H1 (cell line): ENCODE data around the gene SS18. TPM values are rescaled to one million over a fixed set of nuclear protein-coding genes. Genes with fewer than 3 reads are reported as not detected.

Experiments
- CTCF ChIA-PET: fragments of 300-600 bp; sonication (Branson Sonifier 250); formaldehyde crosslinking; loops from one replicate; lab custom pipeline; 2021; ENCODE audit not compliant: partially characterized antibody; lab: Charles Lee
- POLR2A ChIA-PET: fragments of 300-600 bp; sonication (Branson Sonifier 250); formaldehyde crosslinking; loops from one replicate; lab custom pipeline; 2021; ENCODE audit warnings: inconsistent platforms; ENCODE audit not compliant: partially characterized antibody; lab: Charles Lee
- DNase-seq, 2 experiments: peaks; one replicate each; pipeline versions ENCODE4 v3.0.0 to v3.0.0-alpha.2; 2010 to 2022; ENCODE audit warnings: low spot score in 2 of 2, low read depth in 1 of 2, mixed read lengths in 1 of 2
- FAIRE-seq: peaks from 2 replicates; lab custom pipeline; 2011; peaks lifted over from hg19 to GRCh38; lab: Jason Lieb, UNC
- H2AFZ ChIP-seq: 2 replicates; pipeline ENCODE4 v1.8.1; 2012; ENCODE audit warnings: low read length, inconsistent platforms
- H2AK5ac ChIP-seq: 2 replicates; pipeline ENCODE4 v1.6.1; 2013; ENCODE audit warnings: low read depth, low read length
- H2BK120ac ChIP-seq: replicated peaks from 2 replicates; pipeline ENCODE3; 2013; ENCODE audit warnings: low read depth, low read length, inconsistent platforms
- H2BK12ac ChIP-seq: 2 replicates; pipeline ENCODE4 v1.6.1; 2013; ENCODE audit warnings: low read depth, low read length
- H2BK15ac ChIP-seq: 2 replicates; pipeline ENCODE4 v1.6.1; 2013; ENCODE audit warnings: low read length
- H2BK20ac ChIP-seq: 2 replicates; pipeline ENCODE4 v1.6.1; 2013; ENCODE audit warnings: low read length
- H2BK5ac ChIP-seq: 2 replicates; pipeline ENCODE4 v1.6.1; 2013; ENCODE audit warnings: low read depth, low read length
- H3K14ac ChIP-seq: 2 replicates; pipeline ENCODE4 v1.6.1; 2013; ENCODE audit warnings: inconsistent platforms; ENCODE audit not compliant: insufficient read length
- H3K18ac ChIP-seq: 2 replicates; pipeline ENCODE4 v1.6.1; 2013; ENCODE audit warnings: low read length; ENCODE audit errors: extremely low read depth
- H3K23ac ChIP-seq: 2 replicates; pipeline ENCODE4 v1.6.1; 2013; ENCODE audit warnings: inconsistent platforms; ENCODE audit not compliant: insufficient read length
- H3K23me2 ChIP-seq: 2 replicates; pipeline ENCODE4 v1.6.1; 2013; ENCODE audit warnings: low read depth, low read length
- H3K27ac ChIP-seq: 2 replicates; pipeline ENCODE4 v1.6.1; 2011; ENCODE audit warnings: low read depth, low read length, inconsistent platforms
- H3K27me3 ChIP-seq, 4 experiments: replicated peaks in 1 of 4; 1 replicate in 1 of 4; 2 replicates in 3 of 4; pipeline versions ENCODE4 v1.6.1 to v1.8.1; 2011 to 2013; ENCODE audit warnings: low read length in 3 of 4, mild to moderate bottlenecking in 3 of 4, inconsistent platforms in 2 of 4, mixed read lengths in 2 of 4, moderate library complexity in 1 of 4; ENCODE audit not compliant: control insufficient read depth in 3 of 4, insufficient read depth in 3 of 4; ENCODE audit errors: extremely low read depth in 1 of 4
- H3K36me3 ChIP-seq, 4 experiments: 2 replicates each; pipeline versions ENCODE4 v1.6.1 to v1.8.1; 2011 to 2013; ENCODE audit warnings: mild to moderate bottlenecking in 4 of 4, low read length in 3 of 4, moderate library complexity in 2 of 4, control low read depth in 1 of 4, inconsistent platforms in 1 of 4; ENCODE audit not compliant: insufficient read depth in 4 of 4, control insufficient read depth in 2 of 4
- H3K4ac ChIP-seq: replicated peaks from 2 replicates; pipeline ENCODE3; 2013; ENCODE audit warnings: low read length, low read depth, mixed read lengths, inconsistent platforms; ENCODE audit not compliant: insufficient read length
- H3K4me1 ChIP-seq, 4 experiments: replicated peaks in 1 of 4; 1 replicate in 1 of 4; 2 replicates in 3 of 4; pipeline versions ENCODE4 v1.6.1 to v1.8.1; 2011 to 2013; ENCODE audit warnings: low read length in 3 of 4, inconsistent platforms in 2 of 4, mixed read lengths in 1 of 4; ENCODE audit not compliant: insufficient read depth in 4 of 4, control insufficient read depth in 3 of 4
- H3K4me2 ChIP-seq, 2 experiments: 2 replicates each; pipeline versions ENCODE4 v1.6.1 to v1.8.1; 2011 to 2013; ENCODE audit warnings: low read depth in 2 of 2, low read length in 2 of 2, control low read depth in 1 of 2, inconsistent platforms in 1 of 2, mild to moderate bottlenecking in 1 of 2; ENCODE audit not compliant: insufficient read depth in 1 of 2
- H3K4me3 ChIP-seq, 4 experiments: fragments of 200-600, 300-600 bp in 1 of 4; sonication (generic), shearing (Covaris generic), sonication (Bioruptor Twin) in 1 of 4; 2 replicates each; pipeline versions ENCODE4 v1.5.1 to v1.8.1; 2011 to 2016; ENCODE audit warnings: low read length in 4 of 4, low read depth in 3 of 4, control low read depth in 2 of 4, inconsistent platforms in 2 of 4, mild to moderate bottlenecking in 2 of 4, mixed read lengths in 1 of 4, moderate library complexity in 1 of 4; ENCODE audit not compliant: insufficient read depth in 2 of 4; ENCODE audit errors: extremely low read depth in 1 of 4
- H3K56ac ChIP-seq: replicated peaks from 2 replicates; pipeline ENCODE3; 2013; ENCODE audit warnings: low read depth, mild to moderate bottlenecking, mixed read lengths, low read length, inconsistent platforms; ENCODE audit not compliant: insufficient read length
- H3K79me1 ChIP-seq: 2 replicates; pipeline ENCODE4 v1.6.1; 2013; ENCODE audit warnings: low read depth, low read length, control low read depth
- H3K79me2 ChIP-seq, 2 experiments: 2 replicates each; pipeline versions ENCODE4 v1.6.1 to v1.8.1; 2012 to 2013; ENCODE audit warnings: low read length in 2 of 2, mild to moderate bottlenecking in 2 of 2, inconsistent platforms in 1 of 2; ENCODE audit not compliant: insufficient read depth in 2 of 2, control insufficient read depth in 1 of 2
- H3K9ac ChIP-seq, 4 experiments: replicated peaks in 1 of 4; 1 replicate in 1 of 4; 2 replicates in 3 of 4; pipeline versions ENCODE4 v1.6.1 to v1.8.1; 2011 to 2013; ENCODE audit warnings: low read depth in 3 of 4, low read length in 3 of 4, control low read depth in 2 of 4, mild to moderate bottlenecking in 2 of 4, moderate library complexity in 2 of 4, inconsistent platforms in 1 of 4; ENCODE audit errors: extremely low read depth in 1 of 4
- H3K9me3 ChIP-seq, 2 experiments: 2 replicates each; pipeline versions ENCODE4 v1.6.1 to v1.8.1; 2012 to 2013; ENCODE audit warnings: mild to moderate bottlenecking in 2 of 2, moderate library complexity in 2 of 2, control low read depth in 1 of 2, inconsistent platforms in 1 of 2, low read depth in 1 of 2, low read length in 1 of 2, mixed read lengths in 1 of 2; ENCODE audit not compliant: insufficient read depth in 2 of 2
- H4K20me1 ChIP-seq, 2 experiments: replicated peaks in 1 of 2; 2 replicates each; pipeline versions ENCODE3 to v1.8.1; 2011 to 2013; ENCODE audit warnings: inconsistent platforms in 2 of 2, low read length in 2 of 2, mild to moderate bottlenecking in 1 of 2; ENCODE audit not compliant: insufficient read depth in 2 of 2, control insufficient read depth in 1 of 2
- H4K5ac ChIP-seq: 2 replicates; pipeline ENCODE4 v1.6.1; 2013; ENCODE audit warnings: low read length, low read depth, mixed read lengths, inconsistent platforms; ENCODE audit not compliant: insufficient read length
- H4K8ac ChIP-seq: 2 replicates; pipeline ENCODE4 v1.8.0; 2013; ENCODE audit warnings: mild to moderate bottlenecking, moderate library complexity, low read length, inconsistent platforms; ENCODE audit not compliant: insufficient read depth; ENCODE audit errors: extremely low read depth
- H4K91ac ChIP-seq: replicated peaks from 2 replicates; pipeline ENCODE3; 2013; ENCODE audit warnings: low read length, mixed read lengths, inconsistent platforms; ENCODE audit not compliant: insufficient read length
- ATF3 ChIP-seq: IDR thresholded peaks from 2 replicates; pipeline ENCODE4 v1.6.1; 2011; ENCODE audit warnings: low read depth, mild to moderate bottlenecking, low read length; ENCODE audit not compliant: insufficient read depth
- E2F6 ChIP-seq: IDR thresholded peaks from 2 replicates; pipeline ENCODE4 v1.6.1; 2012; ENCODE audit warnings: inconsistent platforms
- JUND ChIP-seq: IDR thresholded peaks from 2 replicates; pipeline ENCODE4 v1.6.1; 2011; ENCODE audit warnings: mild to moderate bottlenecking, improper control_type of control experiment, low read length
- KDM1A ChIP-seq: fragments of 200-600, 300-600 bp; sonication (generic); IDR thresholded peaks from 2 replicates; pipeline ENCODE4 v1.7.1; 2016; ENCODE audit warnings: mild to moderate bottlenecking, low read length, borderline replicate concordance
- KDM4A ChIP-seq: IDR thresholded peaks from one replicate; pipeline ENCODE4 v1.7.1; 2012; ENCODE audit warnings: low read depth, mild to moderate bottlenecking, moderate library complexity, low read length, inconsistent platforms; ENCODE audit not compliant: severe bottlenecking
- RFX5 ChIP-seq: IDR thresholded peaks from 2 replicates; pipeline ENCODE4 v1.6.1; 2011; ENCODE audit warnings: low read depth, low read length, improper control_type of control experiment, borderline replicate concordance
- RNF2 ChIP-seq: fragments of 200-900, 300-1000 bp; sonication (generic); IDR thresholded peaks from 2 replicates; pipeline ENCODE4 v1.7.1; 2016; ENCODE audit warnings: borderline replicate concordance, low read depth, mild to moderate bottlenecking, antibody characterized with exemption, low read length; ENCODE audit not compliant: poor library complexity, severe bottlenecking; ENCODE audit errors: missing control alignments
- SIRT6 ChIP-seq: IDR thresholded peaks from one replicate; pipeline ENCODE4 v1.7.1; 2012; ENCODE audit warnings: low read length, inconsistent platforms
- SP1 ChIP-seq: IDR thresholded peaks from 2 replicates; pipeline ENCODE4 v1.6.1; 2011; ENCODE audit warnings: low read depth, low read length
- WGBS, 2 experiments: shearing (Covaris generic) in 1 of 2; methylation state at CpG; one replicate each; pipeline versions ENCODE4 v1.1.6 to v1.1.7; 2013 to 2015; ENCODE audit warnings: low lambda C conversion rate in 2 of 2, mixed read lengths in 2 of 2, inconsistent platforms in 1 of 2, low coverage in 1 of 2, missing lambda C conversion rate in 1 of 2; ENCODE audit not compliant: insufficient replicate concordance in 2 of 2, insufficient coverage in 1 of 2, insufficient read length in 1 of 2; ENCODE audit errors: extremely low coverage in 1 of 2, missing lambda C conversion rate in 1 of 2; 5-methylcytosine and 5-hydroxymethylcytosine counted together
- polyA plus RNA-seq, 7 experiments: library from polyadenylated mRNA; depleted of rRNA in 3 of 7; stranded (reverse) in 5 of 7; unstranded in 2 of 7; fragments of >200 nt in 5 of 7; fragments of 200-250 nt in 2 of 7; gene quantifications; 1 replicate in 5 of 7; 2 replicates in 1 of 7; 4 replicates in 1 of 7; pipeline versions ENCODE4 v1.2.1 to v1.2.3, GENCODE V29; 2011 to 2013; ENCODE audit warnings: missing spikeins in 2 of 7, mixed read lengths in 2 of 7
- total RNA-seq: library from RNA; stranded (reverse); fragmentation: NEBNext Ultra II Directional; extraction: Animal tissue kit (Norgen Biotek cat#: 25700); gene quantifications from 2 replicates; pipeline ENCODE4 v1.2.1, GENCODE V29; 2021

The SS18 gene
- total and polyA plus RNA-seq, 2 of the 8 experiments (the other 6 are each of a cell fraction or from before 2014, with no cell fraction given), result 83.5 to 106 TPM

- Histone ChIP-seq H3K23me2 (no peaks in the 10 kb centered on the region), H3K4me2 (peak overlapping the region in 1 of 2 experiments; percentile 15; a peak in 2 of 4 replicates), H4K8ac (no peak overlapping the region), H3K79me2 (0 out of 4 replicates have a peak, but pooled peaks cover 0 to 5% of the 10 kb centered on the region in 2 experiments)
- TF ChIP-seq JUND (no peak), ATF3 (no peak), RFX5 (no peak), KDM4A (no peak), SIRT6 (no peak), KDM1A (no peak), SP1 (no peak), E2F6 (no peak), RNF2 (no peak)
- TF ChIP-seq, all 59 proteins: peak for 0
- H2AK5ac ChIP-seq, result no peak overlapping the region
- no peak overlapping the region for H3K23ac ChIP-seq
- WGBS, 2 experiments, result 86% methylated on average over 1 of the region's 1 CpG; no CpG with 5 or more reads in 1 of the 2 experiments
- DNase-seq (no peak), FAIRE-seq (no peak)
- POLR2A ChIA-PET, result no interaction called here
- no peak overlapping the region for H3K4me3 ChIP-seq
- no peak overlapping the region for H4K91ac ChIP-seq
- no peaks in the 10 kb centered on the region for H4K20me1 ChIP-seq
- peaks cover 1 to 6% (median 5%) of the 10 kb centered on the region in 4 experiments; a peak in 4 of 7 replicates for H3K4me1 ChIP-seq
- no peak overlapping the region for H3K14ac ChIP-seq
- no peak overlapping the region for H2BK20ac ChIP-seq
- peaks cover 2 to 17% (median 8%) of the 10 kb centered on the region in 4 experiments; a peak in 6 of 8 replicates for H3K36me3 ChIP-seq
- no peak overlapping the region for H3K9ac ChIP-seq
- H3K79me1 ChIP-seq, result no peaks in the 10 kb centered on the region
- H2BK120ac ChIP-seq, result no peak overlapping the region
- H3K27ac ChIP-seq, result no peak overlapping the region
- H3K4ac ChIP-seq, result no peak overlapping the region
- H2BK5ac ChIP-seq, result no peak overlapping the region
- no peak overlapping the region for H2BK12ac ChIP-seq
- no peaks in the 10 kb centered on the region for H3K27me3 ChIP-seq
- H3K56ac ChIP-seq, result no peak overlapping the region
- H3K18ac ChIP-seq, result no peak overlapping the region; the same call in 1 of the 2 replicates
- no peak overlapping the region for H2AFZ ChIP-seq
- H3K9me3 ChIP-seq, result no peaks in the 10 kb centered on the region
- H4K5ac ChIP-seq, result peak overlapping the region; percentile 57
- CTCF ChIA-PET, result no interaction called here
- no peak overlapping the region for H2BK15ac ChIP-seq
Observed at GRCh38 chr18:26022585-26022984, 67.8 kb downstream of the SS18 start.
